Measurements from ENCODE around the gene MOV10L1.
"Not testable (repeated sequence)": the region's sequence is repeated elsewhere in the genome, so short reads cannot be mapped to it uniquely, and the experiment has no call there.

MOV10L1 gene

DNA sequence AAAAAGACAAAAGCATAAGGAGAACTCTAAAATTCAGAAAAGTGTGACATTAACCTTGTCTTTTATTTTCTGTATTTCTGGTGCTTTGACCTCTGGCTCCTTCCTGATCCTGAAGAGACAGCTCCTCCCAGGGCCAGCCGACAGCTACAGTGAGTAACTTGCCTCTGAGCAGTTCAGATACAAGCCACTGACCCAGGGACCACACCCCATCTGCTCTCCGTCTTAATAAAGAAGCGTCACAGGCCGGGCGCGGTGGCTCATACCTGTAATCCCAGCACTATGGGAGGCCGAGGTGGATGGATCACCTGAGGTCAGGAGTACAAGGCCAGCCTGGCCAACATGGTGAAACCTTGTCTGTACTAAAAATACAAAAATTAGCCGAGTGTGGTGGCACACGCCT, 11.0 kb upstream of the MOV10L1 start:
- DNase-seq, result no peak

DNA sequence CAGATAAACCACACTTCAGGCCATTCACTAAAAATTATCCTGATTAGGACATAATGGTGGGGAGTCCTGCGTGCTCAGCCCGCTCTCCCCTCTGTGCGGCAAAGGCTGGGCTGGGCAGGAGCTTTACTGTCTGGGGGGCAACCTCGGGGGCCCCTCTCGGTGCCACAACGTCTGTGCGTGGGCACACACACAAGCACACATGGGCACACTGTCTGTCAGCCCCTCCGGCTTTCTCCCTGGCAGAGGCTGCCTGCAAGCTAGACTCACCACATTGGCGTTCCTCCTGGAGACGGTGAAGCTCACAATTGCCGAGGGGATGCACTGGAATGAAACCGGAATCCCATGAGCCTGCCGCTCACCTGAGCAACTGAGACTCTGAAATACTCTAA, 9.7 kb upstream of the MOV10L1 start:
- DNase-seq, result no peak

DNA sequence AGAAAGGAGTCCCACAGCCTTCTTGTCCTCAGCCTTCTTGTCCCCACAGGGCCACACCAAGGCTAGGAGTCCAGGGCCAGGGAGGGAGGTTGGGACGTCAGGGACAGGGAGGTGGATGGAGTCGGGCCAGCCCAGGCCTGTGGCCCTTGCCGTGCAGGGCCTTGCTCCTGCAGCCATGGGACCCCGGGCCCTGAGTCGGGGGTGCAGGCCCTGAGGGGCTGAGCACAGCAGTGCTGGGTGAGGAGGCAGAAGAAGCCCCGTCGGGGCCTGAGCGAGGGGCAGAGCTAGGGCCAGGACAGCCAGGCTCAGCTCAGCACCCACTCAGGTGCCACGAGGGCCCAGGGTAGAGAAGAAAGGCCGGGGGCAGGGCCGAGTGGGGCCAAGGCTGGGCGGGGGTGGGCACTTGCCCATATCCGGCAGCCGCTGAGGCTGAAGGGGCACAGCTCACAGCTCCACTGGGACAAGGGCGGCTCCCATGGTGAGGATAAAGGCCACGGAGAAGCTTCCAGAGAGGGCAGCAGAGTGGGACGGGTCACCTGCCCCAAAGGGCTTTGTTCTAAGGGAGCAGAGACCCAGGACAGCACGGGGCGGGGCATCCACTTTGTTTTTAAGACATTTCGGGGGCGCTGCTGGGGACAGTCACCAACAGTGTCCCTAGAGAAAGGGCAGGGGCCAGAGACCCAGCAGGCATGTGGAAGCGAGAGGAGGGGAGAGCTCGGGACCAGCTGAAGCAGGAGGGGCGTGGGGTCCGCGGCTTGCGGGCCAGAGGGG, 8.2 kb upstream of the MOV10L1 start:
- DNase-seq, result no peak

DNA sequence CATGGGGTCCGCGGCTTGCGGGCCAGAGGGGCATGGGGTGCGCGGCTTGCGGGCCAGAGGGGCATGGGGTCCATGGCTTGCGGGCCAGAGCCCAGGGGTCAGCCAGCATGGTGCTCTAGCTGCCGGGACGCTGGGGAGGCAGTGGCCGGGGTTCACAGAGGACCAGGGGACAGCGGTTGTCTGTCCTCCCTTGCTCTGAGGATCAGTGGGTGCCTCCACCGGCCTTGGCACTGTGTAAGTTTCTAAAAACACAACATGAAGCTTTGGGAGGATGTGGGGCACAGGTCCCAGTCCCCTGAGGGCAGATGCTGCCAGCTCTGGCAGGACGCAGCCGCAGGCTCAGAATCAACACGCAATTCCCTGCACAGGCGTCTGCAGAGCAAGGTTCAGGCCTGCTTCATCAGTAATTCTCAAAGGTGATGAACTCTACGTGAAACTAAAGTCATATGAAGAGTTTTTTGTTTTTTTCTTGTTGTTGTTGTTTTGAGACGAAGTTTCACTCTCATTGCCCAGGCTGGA, 7.5 kb upstream of the MOV10L1 start:
- no peak for DNase-seq

DNA sequence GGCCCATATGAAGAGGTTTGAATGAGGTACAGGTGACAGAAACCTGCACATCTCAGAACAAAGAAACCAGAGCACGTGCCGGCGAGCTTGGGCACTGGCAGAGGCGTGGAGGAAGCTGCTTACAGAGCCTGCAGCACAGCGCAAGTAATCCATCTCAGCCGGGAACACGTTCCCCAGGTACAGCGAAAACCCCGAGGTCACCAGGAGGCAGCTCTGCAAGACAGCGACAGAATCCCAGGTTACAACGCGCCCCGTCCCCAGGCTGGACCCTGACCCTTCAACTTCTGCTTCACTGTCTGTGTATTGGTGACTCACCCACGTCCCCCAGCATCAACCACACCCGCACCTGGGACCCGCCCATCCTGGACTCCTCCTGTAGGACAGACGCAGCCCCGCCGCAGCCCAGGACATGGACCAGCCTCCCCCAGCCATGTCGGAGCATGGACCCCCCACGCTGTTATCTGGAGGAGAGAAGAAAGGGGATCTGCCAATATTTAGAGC, 6.8 kb upstream of the MOV10L1 start:
- no peak for DNase-seq

DNA sequence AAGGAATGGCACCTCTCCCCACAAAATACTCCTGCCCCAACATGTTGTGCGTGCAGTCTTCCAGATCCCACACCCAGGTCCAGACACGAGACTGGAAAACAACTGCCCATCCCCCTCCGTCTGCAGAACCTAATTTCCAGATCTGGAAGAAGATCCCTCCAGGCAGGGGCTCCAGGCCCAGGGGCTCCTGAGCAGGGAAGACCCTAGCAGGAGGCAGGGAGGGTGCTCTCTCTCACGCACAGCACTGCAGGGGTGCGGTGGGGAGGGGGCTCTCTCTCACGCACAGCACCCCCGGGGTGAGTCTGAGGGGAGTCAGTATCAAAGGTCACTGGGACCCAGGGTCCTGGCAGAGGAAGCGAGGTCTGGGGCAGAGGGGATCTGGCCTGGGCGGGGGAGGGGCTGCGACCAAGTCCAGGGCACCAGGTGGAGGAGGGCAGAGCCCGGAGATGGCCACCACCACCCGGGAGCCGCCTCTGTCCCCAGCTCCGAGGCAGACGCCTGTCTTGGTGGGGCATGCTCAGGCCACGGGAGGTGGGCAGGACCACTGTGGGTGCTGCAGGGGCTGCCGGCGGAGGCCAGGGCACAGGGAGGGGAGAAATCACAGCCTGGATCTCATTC, 6.2 kb upstream of the MOV10L1 start:
- DNase-seq, result no peak

DNA sequence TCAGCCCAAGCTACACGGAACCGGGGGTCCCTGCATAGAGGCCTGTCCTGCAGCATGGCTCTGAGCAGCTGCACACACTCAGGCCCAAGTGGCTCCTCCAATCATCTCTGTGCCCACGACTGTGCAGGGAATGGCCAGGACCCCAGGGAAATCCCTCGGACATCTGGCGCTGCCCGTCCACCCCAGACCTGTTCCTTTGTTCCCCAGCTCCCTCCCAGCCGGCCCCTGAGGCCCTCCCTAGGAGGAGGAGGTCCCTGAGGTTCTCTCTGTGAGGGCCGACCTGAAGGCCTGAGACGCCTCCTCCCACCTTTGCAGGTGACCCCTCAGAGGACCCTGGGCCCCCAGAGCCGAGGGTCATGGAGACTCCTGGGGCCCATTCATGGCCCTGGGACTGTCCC, 5.7 kb upstream of the MOV10L1 start:
- DNase-seq, result peak; percentile 28

DNA sequence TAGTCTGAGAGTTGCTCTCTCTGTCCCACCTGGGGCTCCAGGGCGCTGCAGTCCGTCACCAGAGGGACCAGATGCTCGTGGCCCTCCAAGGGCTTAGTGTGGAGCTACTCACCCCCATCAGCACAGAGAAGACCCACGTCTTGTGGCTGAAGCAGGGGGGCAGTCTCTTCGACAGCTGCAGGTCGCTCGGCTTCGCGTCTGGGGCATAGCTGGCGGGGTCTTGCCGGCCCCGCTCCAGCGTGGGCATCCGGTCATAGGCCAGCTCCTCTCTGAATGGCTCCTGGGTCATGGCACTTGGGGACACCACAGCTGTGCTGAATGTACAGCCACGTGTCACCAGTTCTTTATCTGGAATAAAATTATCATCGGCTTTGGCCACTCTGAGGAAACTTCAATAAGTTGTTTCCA, 5.2 kb upstream of the MOV10L1 start:
- DNase-seq, result peak; percentile 58

DNA sequence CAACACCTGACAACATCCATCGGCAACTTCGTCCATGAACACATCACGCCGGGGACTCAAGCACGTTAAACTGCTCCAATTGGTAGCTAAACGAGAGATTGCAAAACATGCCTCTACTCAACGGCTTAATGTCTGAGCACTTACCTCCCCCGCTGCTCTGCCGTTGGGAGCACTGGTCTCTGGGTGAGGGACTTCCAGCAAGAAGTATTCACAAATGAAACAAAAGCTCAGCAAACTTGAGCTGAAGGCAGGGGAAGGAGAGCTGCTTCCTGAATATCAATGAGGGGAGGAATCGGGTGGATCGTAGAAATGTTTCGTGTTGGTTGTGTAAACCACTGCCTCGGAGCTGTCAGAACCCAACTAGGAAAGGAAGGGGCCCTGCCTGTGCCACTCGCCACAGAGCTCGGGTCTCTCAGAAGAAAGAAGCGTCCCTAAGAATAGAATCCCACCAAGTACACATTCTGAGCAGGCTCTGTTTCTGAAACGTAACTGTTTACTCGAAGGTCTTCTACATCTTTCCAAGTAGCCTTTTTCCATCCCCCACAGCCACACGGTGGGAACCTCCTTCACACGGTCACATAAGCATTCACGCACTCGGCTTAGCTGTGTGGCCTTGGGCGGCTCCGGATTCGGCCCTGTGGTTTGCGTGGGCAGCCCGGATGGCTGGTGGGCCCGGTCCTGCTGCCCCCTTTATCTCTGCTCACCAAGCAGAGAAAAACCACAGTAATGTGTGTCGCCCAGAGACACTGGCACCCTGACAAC, 4.4 kb upstream of the MOV10L1 start, which contains the start of gene MLC1:
TSS of gene MLC1 (minus strand) at position 216 of the 762 bp plus-strand sequence. CDS start 524 bp downstream, outside the sequence.
- no peak for DNase-seq

DNA sequence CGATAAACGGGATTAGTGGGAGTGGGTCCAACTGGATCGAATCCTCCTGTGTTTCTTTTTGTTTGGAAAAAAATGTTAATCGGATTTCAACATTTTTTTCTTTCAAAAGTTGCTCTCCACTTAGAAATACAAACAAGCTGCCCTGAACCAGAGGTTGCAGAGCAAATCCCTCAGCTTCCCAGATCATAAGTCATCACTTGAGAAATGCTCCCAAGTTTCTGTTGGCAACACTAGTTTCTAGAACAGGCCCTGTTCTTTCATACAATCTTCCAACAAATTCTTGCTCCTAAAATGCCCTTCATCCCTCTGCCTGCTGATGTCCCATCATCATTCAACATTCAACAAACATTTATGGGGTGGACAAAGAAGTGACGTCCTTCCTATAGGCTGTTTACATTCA, 3.3 kb upstream of the MOV10L1 start:
- DNase-seq, result no peak

DNA sequence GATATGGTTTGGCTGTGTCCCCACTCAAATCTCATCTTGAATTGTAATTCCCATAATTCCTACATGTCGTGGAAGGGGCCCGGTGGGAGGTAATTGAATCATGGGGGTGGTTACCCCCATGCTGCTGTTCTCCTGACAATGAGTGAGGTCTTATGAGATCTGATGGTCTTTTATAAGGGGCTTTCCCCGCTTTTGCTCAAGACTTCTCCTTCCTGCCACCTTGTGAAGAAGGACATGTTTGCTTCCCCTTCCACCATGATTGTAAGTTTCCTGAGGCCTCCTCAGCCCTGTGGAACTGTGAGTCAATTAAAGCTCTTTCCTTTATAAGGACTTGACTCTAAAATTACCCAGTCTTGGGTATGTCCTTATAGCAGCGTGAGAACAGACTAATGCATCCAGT, 2.8 kb upstream of the MOV10L1 start:
- not testable (repeated sequence) for DNase-seq

DNA sequence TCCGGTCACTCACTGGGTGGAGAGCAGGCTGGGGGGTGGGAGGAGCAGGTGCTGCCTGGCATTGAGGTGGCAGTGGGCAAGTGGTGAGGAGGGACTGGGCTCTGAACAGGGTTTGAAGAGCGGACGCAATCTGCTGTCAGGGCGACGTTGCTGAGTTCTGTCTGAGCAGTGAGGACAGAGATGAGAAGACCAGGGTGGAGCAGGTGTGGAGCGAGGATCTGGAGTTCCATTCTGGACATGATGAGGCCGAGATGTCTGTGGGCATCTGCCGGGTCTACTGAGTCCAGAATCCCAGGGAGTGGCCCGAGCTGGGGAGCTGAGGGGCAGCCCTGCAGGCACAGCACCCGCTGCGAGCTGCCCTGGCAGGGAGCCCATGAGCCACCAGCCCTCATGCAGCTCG, 2.2 kb upstream of the MOV10L1 start:
- no peak for DNase-seq

DNA sequence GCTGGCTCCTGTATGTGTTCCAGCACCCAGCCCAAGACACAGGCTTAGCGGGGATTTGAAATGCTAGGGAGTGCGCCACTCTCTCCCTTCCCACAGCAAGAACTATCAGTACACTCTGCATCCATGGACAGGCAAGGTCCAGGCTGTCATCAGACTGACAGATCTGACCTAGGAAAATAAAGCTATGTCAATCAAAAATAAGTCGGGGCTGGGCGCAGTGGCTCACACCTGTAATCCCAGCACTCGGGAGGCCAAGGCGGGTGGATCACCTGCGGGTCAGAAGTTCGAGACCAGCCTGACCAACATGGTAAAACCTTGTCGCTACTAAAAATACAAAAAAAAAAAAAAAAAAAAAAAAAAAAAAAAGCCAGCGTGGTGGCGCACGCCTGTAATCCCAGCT, 1.7 kb upstream of the MOV10L1 start:
- no peak for DNase-seq

DNA sequence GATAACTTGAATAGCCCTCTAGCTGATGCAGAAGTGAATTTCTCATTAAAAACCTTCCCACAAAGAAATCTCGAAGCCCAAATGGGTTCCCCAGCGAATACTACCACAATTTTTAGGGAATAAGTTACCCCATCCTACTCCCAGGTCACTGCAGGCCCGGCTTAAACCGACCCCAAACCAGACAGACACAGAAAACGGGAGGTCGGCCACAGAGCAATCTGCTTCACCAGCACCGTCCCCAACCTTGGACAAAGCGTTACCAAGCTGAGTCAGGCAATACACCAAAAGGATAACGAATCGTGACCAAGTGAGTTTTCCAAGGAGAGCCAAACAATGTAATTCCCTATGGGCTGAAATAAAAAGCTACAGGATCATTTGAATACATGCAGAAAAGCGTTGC, 575 bp upstream of the MOV10L1 start:
- no peak for DNase-seq

DNA sequence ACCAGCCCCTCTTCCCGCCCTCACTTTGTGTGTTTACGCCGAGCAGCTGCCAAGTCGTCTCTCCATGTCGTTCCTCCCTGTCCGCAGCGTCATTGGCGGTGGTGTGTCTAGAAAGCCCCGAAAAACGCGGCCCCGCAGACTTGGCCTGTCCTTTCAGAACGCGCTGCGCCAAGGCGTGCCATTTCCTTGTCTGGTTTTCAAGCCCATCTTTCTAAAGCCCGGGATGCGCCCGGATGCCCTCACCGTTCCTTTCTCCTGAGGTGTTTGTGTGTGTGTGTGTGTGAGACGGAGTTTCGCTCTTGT, 557 bp downstream of the MOV10L1 start:
- no peak for DNase-seq

DNA sequence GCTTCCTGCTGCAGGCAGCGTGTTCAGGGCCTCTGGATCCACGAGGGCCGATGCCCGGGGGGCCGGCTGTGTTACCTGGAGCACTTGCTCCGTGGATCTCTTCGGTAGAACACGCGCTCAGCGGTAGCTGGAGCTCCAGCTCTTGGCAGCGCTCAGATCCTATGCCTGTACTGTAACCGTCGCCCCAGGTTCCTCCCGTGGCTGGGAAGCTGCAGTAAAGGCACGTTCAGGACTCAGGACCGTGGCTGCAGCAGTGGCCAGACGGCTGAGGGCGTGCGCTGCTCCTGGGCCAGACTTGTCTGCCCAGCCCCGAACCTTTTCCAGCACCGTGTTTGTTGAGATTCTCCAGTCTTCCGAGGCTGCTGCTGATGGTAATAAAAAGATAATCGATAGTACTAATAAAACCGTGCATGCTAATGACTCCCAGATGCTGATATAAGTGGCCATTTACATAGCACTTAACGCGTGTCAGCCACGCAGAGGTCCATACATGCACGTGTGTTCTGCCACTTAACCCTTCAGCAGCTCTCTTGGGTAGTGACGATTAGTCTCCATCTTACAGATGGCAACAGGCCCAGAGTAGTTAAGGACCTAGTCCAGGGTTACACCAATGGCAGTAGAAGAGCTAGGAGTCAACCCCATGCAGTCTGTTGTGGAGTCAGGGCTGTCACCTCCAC, 1.4 kb downstream of the MOV10L1 start:
- DNase-seq, result no peak

DNA sequence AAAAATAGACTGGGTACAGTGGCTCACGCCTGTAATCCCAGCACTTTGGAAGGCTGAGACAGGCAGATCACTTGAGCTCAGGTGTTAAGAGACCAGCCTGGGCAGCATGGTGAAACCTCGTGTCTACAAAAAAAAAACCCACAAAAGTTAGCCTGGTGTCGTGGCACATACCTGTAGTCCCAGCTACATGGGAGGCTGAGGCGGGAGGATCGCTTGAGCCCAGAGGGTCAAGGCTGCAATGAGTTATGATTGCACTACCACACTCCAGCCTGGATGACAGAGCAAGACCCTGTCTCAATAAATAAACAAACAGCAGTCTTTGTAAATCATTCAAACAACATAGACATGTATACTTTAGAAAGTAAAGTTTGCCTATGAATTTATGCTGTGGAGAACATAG, 2.5 kb downstream of the MOV10L1 start:
- no peak for DNase-seq

DNA sequence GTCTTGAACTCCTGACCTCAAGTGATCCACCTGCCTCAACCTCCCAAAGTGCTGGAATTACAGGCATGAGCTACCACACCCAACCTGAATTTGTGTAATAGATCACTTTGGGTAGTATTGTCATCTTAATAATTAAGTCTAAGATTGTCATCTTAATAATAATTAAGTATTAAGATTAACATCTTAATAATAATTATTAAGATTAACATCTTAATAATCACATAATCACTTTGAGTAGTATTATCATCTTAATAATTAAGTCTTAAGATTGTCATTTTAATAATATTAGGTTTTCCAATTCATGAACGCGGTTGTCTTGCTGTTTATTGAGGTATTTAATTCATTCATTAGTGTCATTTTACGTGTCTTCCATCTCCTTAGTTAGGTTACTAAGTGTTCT, 8.2 kb downstream of the MOV10L1 start:
- DNase-seq, result no peak

DNA sequence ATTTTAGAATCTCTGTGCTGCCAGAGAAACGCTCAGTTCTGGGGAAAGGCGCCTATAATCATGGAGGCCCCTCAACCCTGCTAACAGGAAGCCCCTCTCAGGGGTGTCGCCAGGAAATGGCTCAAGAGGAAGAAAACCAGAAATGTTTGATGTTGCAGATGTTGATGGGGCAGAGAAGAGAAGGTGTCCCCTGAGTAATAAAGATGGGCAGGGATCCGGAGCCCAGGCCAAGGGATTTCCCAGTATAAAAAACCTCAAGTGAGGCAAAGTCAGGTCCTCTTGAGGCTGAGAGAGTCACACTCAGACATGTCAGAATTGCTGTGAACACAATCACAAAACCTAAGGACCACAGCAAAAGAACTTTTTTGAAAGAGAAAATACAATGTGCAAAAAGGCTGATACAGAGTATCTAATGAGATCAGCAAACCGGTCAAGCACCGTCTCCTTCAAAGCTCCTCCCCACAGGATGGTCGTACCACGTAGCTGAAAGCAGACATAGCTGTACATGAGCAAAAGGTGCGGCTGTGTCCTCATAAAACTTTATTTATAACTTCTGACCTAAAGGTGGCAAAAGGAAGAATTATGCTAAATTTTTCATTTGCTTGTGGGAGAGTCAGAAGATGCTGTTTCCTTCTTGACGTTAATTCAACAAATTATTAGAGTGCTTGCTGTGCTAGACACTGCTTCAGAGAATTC, 12.2 kb downstream of the MOV10L1 start:
- DNase-seq, result no peak

DNA sequence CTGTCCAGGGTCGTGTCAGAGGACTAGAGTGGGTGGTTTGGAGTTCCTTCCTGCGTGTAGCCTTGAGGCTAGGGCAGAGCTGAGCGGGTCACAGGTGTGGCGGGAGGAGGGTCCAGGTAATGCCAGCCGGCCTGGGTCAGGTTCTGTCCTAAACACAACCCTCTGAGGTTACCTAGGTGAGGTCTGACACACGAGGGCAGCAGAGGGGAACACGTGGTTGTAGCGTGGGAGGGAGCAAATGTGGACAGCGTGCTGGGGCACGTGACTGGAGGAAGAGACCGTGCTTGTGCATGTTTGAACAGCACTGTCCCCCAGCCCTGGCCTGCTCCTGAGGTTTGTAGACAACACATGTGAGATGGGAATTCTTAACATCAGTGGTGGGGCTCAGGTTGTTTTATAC, 13.1 kb downstream of the MOV10L1 start:
- DNase-seq, result no peak

DNA sequence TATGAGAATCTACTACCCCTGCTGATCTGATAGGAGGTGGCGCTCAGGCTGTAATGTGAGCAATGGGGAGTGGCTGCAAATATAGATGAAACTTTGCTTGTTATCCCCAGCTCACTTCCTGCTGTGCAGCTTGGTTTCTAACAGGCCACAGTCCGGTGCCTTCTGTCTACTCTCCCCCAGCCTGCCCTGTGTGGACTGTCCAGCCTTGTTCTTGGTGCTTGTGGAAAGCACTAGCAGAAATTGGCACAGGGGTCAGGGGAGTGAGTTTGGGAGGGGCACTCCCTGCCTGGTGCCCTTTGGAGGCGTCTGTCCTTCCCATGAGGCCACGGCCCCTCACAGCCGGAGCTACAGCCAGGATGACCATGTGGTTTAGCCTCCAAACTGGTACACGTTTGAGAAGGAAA, 14.3 kb downstream of the MOV10L1 start:
- DNase-seq, result no peak
